NCI-H128 (cell line): Measurements from ENCODE around the gene EPB41L4A.
"Not testable (repeated sequence)": the region's sequence is repeated elsewhere in the genome, so short reads cannot be mapped to it uniquely, and the experiment has no call there.

Source experiments
- DNase-seq: peaks from one replicate; lab custom pipeline; 2025; ENCODE audit not compliant: unreplicated experiment; lab: John Stamatoyannopoulos, UW

Gene EPB41L4A

GRCh38 chr5:112263469-112263868 lies 155.6 kb downstream of the EPB41L4A start:
- no peak for DNase-seq

- no peak for DNase-seq
Observed at GRCh38 chr5:112258571-112258970, 160.5 kb downstream of the EPB41L4A start.

- peak; percentile 7 for DNase-seq
Observed at GRCh38 chr5:112257976-112258375, 161.1 kb downstream of the EPB41L4A start.

- no peak for DNase-seq
Observed at GRCh38 chr5:112257005-112257404, 162.1 kb downstream of the EPB41L4A start.

GRCh38 chr5:112254303-112254702 lies 164.8 kb downstream of the EPB41L4A start:
- no peak for DNase-seq

- DNase-seq: no peak
Observed at GRCh38 chr5:112253478-112254250, 165.4 kb downstream of the EPB41L4A start.

- no peak for DNase-seq
Observed at GRCh38 chr5:112250551-112250950, 168.5 kb downstream of the EPB41L4A start.

GRCh38 chr5:112248623-112249022 lies 170.5 kb downstream of the EPB41L4A start:
- DNase-seq: no peak

GRCh38 chr5:112247960-112248359 lies 171.1 kb downstream of the EPB41L4A start:
- no peak for DNase-seq

- DNase-seq: no peak
Observed at GRCh38 chr5:112245656-112246055, 173.4 kb downstream of the EPB41L4A start.

GRCh38 chr5:112239996-112240395 lies 179.1 kb downstream of the EPB41L4A start:
- DNase-seq: no peak

GRCh38 chr5:112238473-112238872 lies 180.6 kb downstream of the EPB41L4A start:
- no peak for DNase-seq

GRCh38 chr5:112237456-112237855 lies 181.6 kb downstream of the EPB41L4A start:
- DNase-seq: no peak

GRCh38 chr5:112234000-112234399 lies 185.1 kb downstream of the EPB41L4A start:
- no peak for DNase-seq

- no peak for DNase-seq
Observed at GRCh38 chr5:112232667-112233066, 186.4 kb downstream of the EPB41L4A start.

GRCh38 chr5:112230606-112231005 lies 188.5 kb downstream of the EPB41L4A start:
- DNase-seq: no peak

GRCh38 chr5:112228667-112229066 lies 190.4 kb downstream of the EPB41L4A start:
- DNase-seq: no peak

GRCh38 chr5:112227911-112228631 lies 191.0 kb downstream of the EPB41L4A start:
- no peak for DNase-seq

- no peak for DNase-seq
Observed at GRCh38 chr5:112226215-112226614, 192.9 kb downstream of the EPB41L4A start.

GRCh38 chr5:112222997-112223396 lies 196.1 kb downstream of the EPB41L4A start:
- DNase-seq: not testable (repeated sequence)

GRCh38 chr5:112221128-112221527 lies 197.9 kb downstream of the EPB41L4A start:
- no peak for DNase-seq

- DNase-seq: no peak
Observed at GRCh38 chr5:112219000-112219399, 200.1 kb downstream of the EPB41L4A start.
